ENCODE data around the gene SPATA33.
"Not testable (repeated sequence)": the region's sequence is repeated elsewhere in the genome, so short reads cannot be mapped to it uniquely, and the experiment has no call there.

SPATA33 gene

GRCh38 chr16:89624777-89625761, 32.6 kb upstream of the SPATA33 start:
- DNase-seq (ENCODE audit: low read depth): no peak
- H3K4me3 ChIP-seq (ENCODE audit: low read depth, low read length): no peak overlapping the region
- TF ChIP-seq, protein P1, sequence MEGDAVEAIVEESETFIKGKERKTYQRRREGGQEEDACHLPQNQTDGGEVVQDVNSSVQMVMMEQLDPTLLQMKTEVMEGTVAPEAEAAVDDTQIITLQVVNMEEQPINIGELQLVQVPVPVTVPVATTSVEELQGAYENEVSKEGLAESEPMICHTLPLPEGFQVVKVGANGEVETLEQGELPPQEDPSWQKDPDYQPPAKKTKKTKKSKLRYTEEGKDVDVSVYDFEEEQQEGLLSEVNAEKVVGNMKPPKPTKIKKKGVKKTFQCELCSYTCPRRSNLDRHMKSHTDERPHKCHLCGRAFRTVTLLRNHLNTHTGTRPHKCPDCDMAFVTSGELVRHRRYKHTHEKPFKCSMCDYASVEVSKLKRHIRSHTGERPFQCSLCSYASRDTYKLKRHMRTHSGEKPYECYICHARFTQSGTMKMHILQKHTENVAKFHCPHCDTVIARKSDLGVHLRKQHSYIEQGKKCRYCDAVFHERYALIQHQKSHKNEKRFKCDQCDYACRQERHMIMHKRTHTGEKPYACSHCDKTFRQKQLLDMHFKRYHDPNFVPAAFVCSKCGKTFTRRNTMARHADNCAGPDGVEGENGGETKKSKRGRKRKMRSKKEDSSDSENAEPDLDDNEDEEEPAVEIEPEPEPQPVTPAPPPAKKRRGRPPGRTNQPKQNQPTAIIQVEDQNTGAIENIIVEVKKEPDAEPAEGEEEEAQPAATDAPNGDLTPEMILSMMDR (IDR thresholded peaks at IDR 0.05; ENCODE audit: low read depth, low read length): no peak
- TF ChIP-seq POLR2A (IDR thresholded peaks at IDR 0.05; ENCODE audit: extremely low read depth, insufficient read length) (no peak), MYC (IDR thresholded peaks at IDR 0.05; ENCODE audit: low read depth, low read length) (no peak), MAX (IDR thresholded peaks at IDR 0.05; ENCODE audit: low read depth, low read length) (no peak)

DNA sequence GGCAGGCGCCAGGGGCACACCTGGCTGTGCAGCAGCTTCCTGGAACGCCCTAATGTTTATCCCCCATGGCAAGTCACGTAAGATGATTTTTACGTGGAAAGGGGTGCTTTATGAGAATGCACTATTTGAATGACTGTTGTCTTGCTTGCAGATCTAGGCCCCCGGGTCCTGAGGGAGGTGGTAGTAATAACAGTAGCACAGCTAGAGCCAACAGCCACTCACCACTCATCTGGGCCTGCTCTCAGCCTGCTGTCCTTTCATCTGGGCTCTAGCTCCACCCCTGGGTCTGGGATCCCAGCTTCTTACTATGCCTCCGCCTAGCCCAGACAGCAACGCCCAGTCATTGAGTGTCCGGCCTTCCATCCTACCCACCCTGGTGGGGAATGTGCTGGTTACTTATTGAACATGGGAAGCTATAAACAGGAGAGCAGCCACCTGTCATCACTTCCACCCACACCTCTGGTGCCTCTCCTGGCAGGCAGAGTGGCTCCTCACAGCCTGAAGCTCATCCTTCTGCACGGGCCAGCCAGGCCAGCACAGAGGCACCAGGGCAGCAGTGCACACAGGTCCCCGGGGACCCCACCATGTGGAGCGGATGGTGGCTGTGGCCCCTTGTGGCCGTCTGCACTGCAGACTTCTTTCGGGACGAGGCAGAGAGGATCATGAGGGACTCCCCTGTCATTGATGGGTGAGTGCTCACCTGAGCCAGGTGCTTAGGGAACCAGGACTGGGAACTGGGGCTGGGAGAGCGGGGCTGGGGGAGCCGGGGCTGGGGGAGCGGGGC, 27.6 kb upstream of the SPATA33 start:
- H3K4me3 ChIP-seq (ENCODE audit: low read depth, low read length): no peak overlapping the region
- no peak for DNase-seq (ENCODE audit: low read depth)
- no peak for TF ChIP-seq POLR2A (IDR thresholded peaks at IDR 0.05; ENCODE audit: extremely low read depth, insufficient read length)
- no peak for TF ChIP-seq MYC (IDR thresholded peaks at IDR 0.05; ENCODE audit: low read depth, low read length)
- no peak for TF ChIP-seq MAX (IDR thresholded peaks at IDR 0.05; ENCODE audit: low read depth, low read length)
- TF ChIP-seq, protein P1 (IDR thresholded peaks at IDR 0.05; ENCODE audit: low read depth, low read length): no peak

DNA sequence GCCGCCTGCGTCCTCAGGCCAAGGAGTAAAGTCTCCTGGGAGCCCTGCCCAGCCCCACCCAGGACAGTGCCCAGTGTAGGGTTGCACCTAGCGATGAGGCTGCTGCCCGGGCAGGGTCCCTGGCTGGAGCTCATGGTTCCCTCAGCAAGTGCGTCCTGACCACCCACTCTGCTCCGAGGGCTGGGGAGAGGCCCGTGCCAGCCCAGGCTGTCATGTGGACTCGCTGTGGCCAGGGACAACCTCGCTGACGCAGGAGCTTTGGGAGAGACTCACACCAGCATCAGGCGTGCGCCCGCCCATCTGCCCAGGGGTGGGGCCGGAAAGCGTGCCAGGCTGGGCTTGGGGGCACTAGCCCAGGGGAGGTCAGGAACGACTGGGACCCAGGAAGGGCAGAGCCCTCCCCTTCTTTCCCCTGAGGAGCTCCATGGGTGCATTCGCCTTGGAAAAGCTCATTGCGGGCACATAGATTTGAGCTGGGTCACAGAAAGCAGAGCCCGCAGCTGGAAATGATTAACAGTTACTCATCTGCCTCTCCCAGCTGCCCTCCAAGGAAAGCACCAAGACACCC, 24.5 kb upstream of the SPATA33 start:
- DNase-seq (ENCODE audit: low read depth): no peak
- no peak overlapping the region for H3K4me3 ChIP-seq (ENCODE audit: low read depth, low read length)
- TF ChIP-seq POLR2A (IDR thresholded peaks at IDR 0.05; ENCODE audit: extremely low read depth, insufficient read length) (no peak), MYC (IDR thresholded peaks at IDR 0.05; ENCODE audit: low read depth, low read length) (no peak), MAX (IDR thresholded peaks at IDR 0.05; ENCODE audit: low read depth, low read length) (no peak)
- TF ChIP-seq, protein P1 (IDR thresholded peaks at IDR 0.05; ENCODE audit: low read depth, low read length): no peak

DNA sequence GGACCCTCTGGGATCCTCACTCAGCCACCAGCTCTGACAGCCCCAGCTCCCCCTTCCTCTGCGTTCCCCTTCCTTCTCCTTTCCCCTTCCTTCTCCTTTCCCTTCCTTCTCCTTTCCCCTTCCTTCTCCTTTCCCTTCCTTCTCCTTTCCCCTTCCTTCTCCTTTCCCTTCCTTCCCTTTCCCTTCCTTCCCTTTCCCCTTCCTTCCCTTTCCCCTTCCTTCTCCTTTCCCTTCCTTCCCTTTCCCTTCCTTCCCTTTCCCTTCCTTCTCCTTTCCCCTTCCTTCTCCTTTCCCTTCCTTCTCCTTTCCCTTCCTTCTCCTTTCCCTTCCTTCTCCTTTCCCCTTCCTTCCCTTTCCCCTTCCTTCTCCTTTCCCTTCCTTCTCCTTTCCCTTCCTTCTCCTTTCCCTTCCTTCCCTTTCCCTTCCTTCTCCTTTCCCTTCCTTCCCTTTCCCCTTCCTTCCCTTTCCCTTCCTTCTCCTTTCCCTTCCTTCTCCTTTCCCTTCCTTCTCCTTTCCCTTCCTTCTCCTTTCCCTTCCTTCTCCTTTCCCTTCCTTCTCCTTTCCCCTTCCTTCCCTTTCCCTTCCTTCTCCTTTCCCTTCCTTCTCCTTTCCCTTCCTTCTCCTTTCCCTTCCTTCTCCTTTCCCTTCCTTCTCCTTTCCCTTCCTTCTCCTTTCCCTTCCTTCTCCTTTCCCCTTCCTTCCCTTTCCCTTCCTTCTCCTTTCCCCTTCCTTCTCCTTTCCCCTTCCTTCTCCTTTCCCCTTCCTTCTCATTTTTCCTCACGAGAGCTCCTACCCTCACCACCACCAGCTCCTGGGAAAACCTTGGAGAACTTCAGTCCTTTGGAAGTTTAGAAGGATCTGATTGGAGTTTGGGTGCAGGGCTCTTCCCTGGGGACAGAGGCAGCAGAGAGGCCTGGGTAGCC, 22.9 kb upstream of the SPATA33 start:
- DNase-seq (ENCODE audit: low read depth); H3K4me3 ChIP-seq (ENCODE audit: low read depth, low read length): not testable (repeated sequence)

DNA sequence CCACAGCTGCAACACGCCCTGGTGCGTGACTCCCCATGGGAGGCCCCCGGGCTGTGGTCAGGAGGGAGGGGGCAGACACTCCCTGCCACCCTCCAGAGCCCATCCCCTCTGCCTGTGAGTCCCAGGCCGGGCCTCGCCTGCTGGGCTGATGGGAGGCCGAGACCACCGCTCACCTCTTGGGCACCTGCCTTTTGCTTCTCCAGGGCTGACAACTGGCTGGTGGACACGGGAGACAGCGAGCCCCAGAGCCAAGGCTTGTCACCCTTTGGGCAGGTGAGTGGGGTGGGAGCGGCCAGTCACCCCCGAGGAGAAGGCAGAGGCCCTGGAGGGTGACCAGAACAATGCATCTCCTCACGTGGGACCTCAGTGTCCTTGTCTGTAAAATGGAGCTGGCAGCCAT, 21.0 kb upstream of the SPATA33 start:
- H3K4me3 ChIP-seq (ENCODE audit: low read depth, low read length): no peak overlapping the region
- TF ChIP-seq MAX (IDR thresholded peaks at IDR 0.05; ENCODE audit: low read depth, low read length) (no peak), POLR2A (IDR thresholded peaks at IDR 0.05; ENCODE audit: extremely low read depth, insufficient read length) (no peak), MYC (IDR thresholded peaks at IDR 0.05; ENCODE audit: low read depth, low read length) (no peak)
- TF ChIP-seq, protein P1 (IDR thresholded peaks at IDR 0.05; ENCODE audit: low read depth, low read length): no peak
- no peak for DNase-seq (ENCODE audit: low read depth)

Measured in NB4 (cell line).